Limb (tissue), 2 donors: ENCODE measurements around the gene SYNGR3.
"Not testable (repeated sequence)": the region's sequence is repeated elsewhere in the genome, so short reads cannot be mapped to it uniquely, and the experiment has no call there.

Experiments
- DNase-seq, 2 donors: peaks; one replicate each; pipeline ENCODE4 v3.0.0-alpha.2; 2016; ENCODE audit errors: extremely low spot score in 2 of 2

Gene SYNGR3

DNA sequence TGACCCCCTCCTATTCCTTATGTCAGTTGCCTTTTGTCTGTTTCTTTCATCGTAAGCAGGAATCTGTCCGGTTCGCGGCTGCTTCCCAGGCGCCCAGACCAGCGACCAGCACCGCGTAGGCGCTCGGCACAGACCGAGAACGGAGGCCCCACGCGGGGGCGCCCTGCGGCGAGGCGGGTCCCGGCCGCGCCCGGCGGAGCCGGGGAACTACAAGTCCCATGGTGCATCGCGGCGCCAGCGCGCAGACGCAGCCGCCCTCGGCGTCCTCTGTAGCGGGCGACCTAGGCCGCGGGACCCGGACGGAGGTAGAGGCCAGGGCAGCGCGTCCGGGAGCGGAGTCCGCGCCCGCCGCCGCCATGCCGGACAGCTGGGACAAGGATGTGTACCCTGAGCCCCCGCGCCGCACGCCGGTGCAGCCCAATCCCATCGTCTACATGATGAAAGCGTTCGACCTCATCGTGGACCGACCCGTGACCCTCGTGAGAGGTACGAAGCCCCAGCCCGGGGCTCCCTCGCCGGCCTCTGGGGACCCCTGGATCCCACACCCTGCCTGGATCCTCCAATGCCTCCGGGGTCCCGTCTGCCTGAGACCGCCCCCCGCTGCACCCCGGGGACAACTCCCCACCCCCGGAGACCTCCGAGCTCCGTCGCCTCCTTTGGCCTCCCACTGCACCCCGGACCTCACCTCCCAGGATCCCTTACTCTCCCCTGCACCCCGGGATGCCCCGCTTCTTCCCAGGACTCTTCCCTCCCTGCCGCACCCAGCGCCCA is 30.3 kb upstream of the SYNGR3 start, which contains the start of gene NDUFB10:
Gene NDUFB10 (plus strand): TSS at position 270 of the 771 bp plus-strand sequence. CDS start 87 bp downstream, at position 357.
- peak; percentile 89 to 94 for DNase-seq

DNA sequence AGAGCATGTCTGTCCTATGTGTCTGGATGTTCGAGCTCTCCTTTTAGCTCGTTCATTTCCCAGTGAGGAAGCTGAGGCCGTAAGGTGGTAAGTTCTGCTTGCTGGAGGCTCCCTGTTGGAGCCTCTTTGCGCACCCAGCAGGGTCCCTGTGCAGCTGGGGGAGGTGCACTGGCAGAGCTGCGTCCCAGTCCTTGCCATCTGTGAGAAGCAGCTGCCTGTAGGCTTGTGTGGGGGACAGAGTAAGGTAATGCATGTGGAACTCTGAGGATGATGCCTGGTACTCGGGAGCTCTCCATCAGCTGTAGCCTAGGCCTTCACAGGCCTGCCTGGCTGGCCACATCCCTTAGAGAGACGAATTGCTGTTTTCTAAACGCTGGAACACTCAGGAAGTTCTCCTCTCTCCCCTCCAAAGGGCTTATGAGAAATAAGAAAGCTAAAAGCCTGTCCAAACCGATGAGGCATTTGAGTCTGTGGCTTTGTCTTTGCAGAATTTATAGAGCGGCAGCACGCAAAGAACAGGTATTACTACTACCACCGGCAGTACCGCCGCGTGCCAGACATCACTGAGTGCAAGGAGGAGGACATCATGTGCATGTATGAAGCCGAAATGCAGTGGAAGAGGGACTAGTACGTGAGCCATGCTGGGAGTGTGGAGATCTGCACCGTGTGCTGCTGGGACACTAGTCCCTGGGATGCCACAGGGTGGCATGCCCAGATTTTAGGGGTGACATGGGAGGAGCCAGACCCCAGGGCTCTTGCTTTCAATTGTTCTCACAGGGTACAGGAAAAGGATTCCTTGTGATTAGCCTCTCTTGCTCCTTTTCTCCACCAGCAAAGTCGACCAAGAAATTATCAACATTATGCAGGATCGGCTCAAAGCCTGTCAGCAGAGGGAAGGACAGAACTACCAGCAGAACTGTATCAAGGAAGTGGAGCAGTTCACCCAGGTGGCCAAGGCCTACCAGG is 28.8 kb upstream of the SYNGR3 start:
- no peak for DNase-seq

DNA sequence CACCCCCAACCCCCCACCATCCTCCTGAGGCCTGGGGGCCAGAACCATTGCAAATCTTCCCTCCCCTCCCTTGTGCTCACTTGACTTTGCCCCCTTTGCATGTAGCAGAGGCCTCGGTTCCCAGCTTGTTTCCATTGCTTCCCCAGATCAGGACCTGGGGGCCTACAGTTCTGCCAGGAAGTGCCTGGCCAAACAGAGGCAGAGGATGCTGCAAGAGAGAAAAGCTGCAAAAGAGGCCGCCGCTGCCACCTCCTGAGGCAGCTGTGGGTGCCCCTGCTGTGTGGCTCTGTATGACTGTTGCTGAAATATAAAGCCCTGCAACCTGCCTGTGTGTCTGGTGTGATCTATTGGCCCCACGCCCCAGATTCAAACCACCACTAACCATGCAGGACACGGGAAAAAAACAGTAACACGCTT is 28.1 kb upstream of the SYNGR3 start:
- DNase-seq = no peak

DNA sequence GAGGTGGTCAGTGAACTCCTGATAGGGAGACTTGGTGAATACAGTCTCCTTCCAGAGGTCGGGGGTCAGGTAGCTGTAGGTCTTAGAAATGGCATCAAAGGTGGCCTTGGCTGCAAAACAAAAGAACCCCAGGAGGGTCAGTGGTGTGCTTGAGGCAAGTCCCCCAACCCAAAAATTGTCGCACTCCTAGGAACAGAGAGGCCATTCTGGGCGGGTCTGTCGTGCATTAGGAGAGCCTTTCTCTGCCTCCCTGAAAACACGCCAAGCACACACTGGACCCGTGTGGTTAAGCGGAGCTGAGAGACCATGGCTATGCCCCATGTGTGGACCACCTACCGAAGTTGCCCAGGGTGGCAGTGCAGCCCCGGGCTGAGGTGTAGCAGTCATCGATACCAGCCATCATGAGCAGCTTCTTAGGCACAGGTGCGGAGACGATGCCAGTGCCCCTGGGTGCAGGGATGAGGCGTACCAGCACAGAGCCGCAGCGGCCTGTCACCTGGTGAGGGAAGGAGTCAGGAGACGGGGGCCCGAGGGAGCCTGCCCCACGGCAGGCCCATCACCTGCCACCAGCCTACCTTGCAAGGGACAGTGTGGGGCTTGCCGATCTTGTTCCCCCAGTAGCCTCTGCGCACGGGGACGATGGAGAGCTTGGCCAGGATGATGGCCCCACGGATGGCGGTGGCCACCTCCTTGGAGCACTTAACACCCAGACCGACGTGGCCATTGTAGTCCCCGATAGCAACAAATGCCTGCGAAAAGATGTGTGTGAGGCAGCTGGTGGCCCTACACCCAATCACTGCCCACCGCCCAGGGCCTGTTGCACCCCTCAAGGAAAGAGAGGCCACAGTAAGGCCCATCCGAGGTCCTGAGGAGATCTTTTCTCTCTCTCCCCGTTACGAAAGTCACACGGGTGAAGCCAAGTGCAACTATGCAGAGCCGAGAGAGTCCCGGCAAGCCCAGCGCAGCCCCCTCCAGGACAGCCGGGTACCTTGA is 27.3 kb upstream of the SYNGR3 start:
- not testable (repeated sequence) for DNase-seq

DNA sequence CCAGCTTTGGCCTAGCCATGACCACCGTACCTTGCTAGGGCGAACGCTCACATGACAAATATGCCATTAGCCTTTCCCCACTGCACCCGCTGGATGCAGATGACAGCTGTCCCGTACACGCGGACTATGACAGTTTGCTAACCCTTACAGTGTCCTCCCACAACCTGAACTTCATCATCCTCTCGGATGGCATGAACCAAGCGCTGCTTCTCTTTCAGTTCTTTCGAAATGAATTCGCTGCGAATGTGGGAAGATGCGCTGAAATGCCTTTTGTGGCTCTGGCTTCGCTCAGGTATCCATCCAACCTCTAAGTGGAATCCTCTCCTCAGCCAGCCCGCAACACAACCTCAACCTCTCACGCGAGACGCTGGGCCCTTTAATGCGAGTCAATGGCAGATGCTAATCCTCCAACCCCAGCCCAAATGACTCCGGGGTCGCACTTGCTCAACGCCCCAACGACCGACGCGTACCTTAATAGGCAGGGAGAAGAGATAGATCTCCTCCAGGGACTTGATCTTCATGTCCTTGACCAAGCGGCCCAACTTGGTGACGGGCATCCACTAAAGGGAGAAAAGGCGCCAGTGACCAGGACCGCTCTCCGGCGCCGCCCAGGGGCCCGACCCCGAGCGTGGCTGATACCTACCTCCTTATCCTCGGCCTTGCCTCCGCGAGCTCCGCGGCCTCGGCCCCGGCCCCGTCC is 25.8 kb upstream of the SYNGR3 start:
- DNase-seq = no peak

DNA sequence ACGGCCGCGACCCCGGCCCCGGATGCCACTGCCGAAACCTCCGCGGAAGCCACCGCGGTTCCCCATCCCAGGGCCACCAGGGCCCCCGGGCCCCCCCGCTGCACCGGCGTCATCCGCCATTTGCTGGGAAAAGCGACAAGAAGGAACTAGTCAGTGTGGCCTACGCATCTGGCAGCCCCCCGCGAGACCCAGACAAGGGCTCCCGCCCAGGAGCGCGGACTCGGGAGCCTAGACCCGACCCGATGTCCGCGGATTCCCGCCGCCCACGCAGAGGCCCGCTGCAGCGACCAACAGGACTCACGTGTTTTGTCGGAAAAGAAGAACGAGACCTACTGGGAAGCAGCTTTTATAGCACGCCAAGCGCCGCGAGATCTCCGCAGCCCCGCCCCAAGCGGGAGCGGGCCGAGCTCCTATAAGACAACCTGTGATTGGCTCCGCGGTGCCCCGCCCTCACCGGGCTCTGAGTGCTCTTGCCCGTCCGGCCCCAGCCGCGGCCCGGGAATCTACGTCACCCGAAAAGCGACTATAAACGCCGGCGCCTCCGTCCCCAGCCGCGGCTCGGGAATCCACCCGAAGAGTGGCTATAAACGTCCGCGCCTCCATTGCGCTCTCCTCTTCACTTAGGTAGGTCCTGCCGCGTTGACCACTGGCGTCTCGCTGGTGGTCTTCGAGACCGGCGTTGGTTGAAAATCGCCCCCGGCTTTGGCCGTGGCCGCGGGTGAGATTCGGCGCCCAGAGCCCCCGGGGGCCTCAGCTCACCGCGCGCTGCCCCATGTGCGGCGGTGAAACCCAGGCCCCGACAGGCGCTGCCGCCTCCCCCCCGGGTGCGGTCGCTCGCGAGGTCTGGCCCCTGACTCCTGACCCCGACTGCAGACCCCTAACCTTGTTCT is 25.0 kb upstream of the SYNGR3 start, which contains the start of gene RPS2:
Gene RPS2 (minus strand): TSS at position 321 of the 890 bp plus-strand sequence. CDS start 201 bp downstream, at position 120.
- DNase-seq = peak; percentile 99

DNA sequence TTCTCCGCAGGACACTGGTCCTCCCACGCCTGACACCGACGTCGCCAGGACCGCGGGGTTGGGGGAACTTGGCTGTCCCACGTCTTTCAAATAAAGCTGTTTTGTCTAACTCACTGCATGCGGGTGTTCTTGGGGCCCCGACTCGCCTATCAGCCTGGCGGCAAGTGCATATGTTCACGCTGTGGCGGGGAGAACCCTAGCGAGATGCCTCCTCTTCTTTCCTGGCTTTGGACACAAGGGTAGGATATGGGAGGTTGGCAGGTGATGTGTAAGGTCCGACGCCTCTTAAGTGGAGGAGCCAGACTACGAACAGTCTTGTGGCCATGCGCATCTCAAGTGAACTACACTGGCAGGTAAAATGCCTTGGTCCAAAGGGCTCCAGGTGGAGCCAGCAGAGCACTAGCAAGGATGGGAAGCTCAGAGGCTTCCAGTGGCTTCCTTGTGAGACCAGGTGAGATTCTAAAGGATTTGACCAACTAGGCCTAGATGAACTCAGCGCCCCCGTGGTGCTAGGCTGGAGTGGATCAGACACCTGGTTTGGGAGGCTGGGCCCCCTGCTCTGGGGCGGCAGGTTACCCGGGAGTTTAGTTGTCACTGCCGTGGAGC is 24.3 kb upstream of the SYNGR3 start:
- no peak for DNase-seq

DNA sequence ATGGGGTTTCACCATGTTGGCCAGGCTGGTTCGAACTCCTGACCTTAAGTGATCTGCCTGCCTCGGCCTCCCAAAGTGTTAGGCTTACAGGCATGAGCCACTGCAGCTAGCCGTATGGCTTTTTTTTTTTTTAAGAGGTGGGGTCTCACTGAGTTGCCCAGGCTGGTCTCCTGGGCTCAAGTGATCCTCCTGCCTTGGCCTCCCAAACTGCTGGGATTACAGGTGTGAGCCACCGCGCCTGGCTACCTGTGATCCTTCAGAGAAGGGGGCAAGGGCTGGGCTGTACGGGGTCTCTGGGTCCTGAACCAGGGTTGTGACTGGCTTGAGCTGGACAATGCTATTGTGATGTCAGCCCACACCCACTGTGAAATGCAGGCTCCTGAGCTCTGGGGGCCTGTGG is 23.3 kb upstream of the SYNGR3 start, which contains the start of gene RNF151:
Gene RNF151 (plus strand): TSS at position 397 of the 400 bp plus-strand sequence. CDS start 26 bp downstream, outside the sequence.
- DNase-seq = no peak

DNA sequence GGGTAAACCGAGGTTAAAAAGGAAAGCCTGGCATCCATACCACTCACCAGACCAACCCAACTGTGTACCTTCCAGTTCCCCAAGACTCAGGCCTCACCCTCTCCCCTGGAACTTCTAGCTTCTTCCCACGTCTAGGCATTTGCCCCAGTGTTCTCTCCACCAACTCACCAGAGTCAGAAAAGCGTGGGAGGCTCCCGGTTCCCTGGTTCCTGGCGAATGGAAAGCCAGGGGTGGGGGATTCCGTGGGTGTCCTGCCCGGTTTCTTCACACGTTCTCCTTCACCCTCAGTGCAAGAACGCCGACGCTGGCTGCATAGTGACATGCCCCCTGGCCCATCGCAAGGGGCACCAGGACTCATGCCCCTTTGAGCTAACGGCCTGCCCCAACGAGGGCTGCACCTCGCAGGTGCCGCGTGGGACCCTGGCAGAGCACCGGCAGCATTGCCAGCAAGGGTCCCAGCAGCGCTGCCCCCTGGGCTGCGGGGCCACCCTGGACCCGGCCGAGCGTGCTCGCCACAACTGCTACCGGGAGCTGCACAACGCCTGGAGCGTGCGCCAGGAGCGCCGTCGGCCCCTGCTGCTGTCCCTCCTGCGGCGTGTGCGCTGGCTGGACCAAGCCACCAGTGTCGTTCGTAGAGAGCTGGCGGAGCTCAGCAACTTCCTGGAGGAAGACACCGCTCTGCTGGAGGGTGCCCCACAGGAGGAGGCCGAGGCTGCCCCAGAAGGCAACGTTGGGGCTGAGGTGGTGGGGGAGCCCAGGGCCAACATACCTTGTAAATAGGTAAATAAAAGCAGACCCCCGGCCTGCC is 21.4 kb upstream of the SYNGR3 start:
- DNase-seq = no peak

DNA sequence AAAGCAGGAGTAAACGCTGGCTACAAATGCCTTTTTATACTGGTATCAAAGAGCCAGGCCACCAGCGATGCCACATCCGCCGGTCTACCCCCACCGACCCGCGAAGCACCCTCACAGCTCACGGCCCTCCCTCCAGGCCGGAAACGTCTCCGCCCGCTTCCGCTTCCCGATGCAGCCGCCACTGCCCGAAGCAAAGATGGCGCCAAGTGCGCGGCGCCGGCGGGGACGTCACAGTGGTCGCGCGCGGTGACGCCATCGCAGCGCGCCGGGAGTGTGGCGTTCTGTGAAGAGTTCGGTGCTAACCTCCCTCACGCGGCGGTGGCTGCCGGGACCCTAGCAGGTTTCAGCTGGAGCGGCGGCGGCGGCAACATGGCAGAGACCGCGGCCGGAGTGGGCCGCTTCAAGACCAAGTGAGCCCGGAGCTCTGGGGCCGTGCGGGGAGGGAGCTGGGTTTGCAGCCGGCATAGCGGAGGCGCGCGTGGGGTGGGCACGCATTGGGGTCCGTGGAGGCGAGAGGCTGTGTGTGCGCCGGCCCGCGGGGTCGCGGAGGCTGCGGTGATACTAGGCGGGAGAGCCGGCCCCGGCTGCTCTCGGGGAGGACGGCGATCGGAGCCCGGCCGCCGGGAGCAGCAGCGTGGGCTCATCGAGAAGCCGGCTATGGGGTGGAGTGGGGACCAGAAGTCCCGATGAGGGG is 17.8 kb upstream of the SYNGR3 start, which contains the start of gene TBL3:
Gene TBL3 (plus strand): TSS at position 258 of the 694 bp plus-strand sequence. CDS start 112 bp downstream, at position 370.
- peak; percentile 94 to 98 for DNase-seq

DNA sequence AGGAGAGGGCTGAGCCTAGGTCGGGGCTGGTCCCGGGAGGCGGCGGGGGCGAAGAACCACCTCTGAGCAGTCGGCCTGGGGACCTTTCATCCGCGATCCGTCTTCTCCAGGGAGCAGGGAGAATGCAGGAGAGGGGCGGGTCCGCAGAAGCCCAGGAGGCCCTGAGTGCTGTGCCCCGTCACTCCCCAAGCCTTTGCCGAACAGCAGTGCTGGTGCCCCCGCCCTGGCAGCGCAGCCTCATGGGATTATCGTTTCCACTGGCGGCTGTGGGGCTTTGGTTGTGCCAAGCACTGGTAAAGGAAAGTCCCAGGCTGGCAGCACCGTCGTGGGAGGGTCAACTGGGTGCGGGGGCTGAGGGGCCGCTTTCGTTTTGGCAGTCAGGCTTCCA is 17.3 kb upstream of the SYNGR3 start:
- no peak for DNase-seq

DNA sequence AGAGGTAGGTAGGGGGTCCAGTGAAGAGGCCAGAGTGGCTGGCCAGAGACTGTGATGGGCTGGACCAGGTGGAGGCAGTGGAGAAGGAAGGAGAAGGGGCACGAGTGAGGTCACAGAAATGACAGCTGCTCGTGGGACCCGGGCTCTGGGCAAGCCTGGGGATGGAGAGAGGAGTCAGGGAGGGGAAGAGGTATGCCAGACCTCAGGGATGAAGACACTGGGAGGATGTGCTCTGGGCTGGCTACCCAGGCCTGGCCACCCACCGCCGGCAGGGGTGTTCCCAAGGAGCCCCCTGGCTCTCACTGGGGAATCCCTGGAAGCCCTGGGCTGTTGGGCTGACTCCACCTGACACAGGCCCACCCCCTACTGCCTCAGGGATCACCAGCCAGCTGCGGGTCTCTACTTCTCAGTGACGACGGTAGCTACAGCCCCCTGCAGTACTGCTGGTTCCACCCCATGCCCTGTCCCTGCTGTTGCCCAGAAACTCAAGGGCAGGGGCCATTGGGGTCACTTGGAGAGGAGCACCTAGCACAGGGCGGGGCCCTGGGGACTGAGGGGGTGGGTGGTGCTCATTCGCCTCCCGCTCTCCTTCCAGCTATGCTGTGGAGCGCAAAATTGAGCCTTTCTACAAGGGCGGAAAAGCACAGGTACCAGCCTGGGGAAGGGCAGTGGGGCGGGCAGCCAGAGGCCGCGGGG is 16.2 kb upstream of the SYNGR3 start:
- no peak for DNase-seq

DNA sequence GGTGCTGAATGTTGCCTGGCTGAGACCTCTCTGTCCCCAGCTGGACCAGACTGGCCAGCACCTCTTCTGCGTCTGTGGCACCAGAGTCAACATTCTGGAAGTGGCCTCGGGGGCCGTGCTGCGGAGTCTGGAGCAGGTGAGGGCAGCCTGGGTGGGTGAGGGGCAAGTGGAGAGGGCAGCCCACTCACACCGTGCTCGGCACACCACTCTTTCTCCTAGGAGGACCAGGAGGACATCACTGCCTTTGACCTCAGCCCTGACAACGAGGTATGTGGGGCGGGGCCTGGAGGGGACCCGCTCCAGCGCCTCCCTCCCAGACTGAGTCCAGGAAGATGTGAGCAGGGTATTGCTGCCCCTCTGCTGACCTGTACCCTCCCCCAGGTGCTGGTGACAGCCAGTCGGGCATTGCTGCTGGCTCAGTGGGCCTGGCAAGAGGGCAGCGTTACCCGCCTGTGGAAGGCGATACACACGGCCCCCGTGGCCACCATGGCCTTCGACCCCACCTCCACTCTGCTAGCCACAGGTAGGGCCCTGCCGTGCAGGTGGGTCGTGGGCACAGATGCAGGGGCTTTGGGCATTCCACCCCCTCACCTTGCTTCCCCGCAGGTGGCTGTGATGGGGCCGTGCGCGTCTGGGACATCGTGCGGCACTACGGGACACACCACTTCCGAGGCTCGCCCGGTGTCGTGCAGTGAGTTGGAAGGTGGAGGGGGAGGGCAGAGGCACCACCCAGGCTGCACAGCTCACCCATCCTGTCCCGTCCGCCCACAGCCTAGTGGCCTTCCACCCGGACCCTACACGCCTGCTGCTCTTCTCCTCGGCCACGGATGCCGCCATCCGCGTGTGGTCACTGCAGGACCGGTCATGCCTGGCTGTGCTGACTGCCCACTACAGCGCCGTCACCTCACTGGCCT is 15.4 kb upstream of the SYNGR3 start:
- no peak for DNase-seq

DNA sequence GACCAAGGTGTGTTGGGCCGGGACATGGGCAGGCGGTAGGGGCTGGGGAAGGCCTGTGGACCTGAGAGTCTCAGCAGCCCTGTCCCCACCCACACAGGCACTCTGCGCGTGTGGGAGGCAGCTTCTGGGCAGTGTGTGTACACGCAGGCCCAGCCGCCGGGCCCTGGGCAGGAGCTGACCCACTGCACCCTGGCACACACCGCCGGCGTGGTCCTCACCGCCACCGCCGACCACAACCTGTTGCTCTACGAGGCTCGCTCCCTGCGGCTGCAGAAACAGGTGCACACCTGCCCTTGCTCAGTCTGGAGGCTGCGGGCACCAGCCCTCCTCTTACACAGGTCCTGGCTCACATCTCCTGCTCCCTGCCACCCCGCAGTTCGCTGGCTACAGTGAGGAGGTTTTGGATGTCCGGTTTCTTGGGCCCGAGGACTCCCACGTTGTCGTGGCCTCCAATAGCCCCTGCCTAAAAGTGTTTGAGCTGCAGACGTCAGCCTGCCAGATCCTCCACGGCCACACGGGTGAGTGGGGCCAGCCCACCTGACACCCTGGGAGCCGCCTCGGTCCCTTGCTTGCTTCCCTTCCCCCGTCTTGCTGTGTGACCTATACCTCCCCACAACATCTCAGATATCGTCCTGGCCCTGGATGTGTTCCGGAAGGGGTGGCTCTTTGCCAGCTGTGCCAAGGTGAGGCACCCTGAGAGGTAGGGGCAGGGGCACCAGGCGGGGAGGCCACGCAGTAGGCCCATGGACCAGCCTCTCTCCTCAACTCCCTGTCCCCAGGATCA is 14.1 kb upstream of the SYNGR3 start:
- DNase-seq = no peak

DNA sequence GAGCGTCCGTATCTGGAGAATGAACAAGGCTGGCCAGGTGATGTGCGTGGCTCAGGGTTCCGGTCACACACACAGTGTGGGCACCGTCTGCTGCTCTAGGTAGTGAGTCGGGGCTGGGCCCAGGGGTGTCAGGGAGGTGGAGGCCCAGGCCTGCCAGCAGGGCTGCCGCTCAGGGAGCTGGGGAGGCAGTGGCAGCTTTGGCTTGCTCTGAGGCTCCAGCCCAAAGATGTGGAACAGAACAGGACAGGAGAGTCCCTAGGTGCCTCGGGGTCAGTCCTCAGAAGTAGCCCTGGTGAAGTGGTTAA is 13.6 kb upstream of the SYNGR3 start:
- no peak for DNase-seq
